AG10803 (cell line): Measurements from ENCODE around the gene ZSCAN21.

Experiments
- DNase-seq: peaks from one replicate; pipeline ENCODE4 v3.0.0; 2010; ENCODE audit warnings: low read depth
- H3K4me3 ChIP-seq: 2 replicates; pipeline ENCODE4 v1.5.1; 2011; ENCODE audit warnings: mild to moderate bottlenecking, low read length, control low read depth
- TF ChIP-seq, protein P1 (sequence below): conservative IDR thresholded peaks from 2 replicates; pipeline ENCODE4 v1.5.1; 2011; ENCODE audit warnings: mild to moderate bottlenecking, low read length, control low read depth, inconsistent platforms

The ZSCAN21 gene

DNA sequence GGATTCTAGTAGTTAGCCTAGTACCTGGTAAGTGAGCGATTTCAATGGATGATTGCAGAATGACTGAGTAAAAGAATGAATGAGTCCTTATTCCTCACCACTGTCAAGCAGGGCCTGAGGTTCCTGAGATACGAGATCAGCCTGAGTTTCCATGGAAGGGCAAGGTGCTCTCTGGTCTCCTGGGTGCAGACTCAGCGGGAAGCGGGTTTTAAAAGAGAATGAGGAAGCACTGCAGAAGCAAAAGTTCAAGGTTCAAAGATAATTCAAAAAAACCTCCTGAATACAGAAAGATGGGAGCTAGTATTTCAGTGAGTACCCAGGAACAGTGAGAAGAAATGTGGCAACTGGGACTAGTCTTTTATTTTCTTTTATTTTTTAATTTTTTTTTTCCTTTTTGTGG is 27.6 kb downstream of the ZSCAN21 start:
- TF ChIP-seq, protein P1, sequence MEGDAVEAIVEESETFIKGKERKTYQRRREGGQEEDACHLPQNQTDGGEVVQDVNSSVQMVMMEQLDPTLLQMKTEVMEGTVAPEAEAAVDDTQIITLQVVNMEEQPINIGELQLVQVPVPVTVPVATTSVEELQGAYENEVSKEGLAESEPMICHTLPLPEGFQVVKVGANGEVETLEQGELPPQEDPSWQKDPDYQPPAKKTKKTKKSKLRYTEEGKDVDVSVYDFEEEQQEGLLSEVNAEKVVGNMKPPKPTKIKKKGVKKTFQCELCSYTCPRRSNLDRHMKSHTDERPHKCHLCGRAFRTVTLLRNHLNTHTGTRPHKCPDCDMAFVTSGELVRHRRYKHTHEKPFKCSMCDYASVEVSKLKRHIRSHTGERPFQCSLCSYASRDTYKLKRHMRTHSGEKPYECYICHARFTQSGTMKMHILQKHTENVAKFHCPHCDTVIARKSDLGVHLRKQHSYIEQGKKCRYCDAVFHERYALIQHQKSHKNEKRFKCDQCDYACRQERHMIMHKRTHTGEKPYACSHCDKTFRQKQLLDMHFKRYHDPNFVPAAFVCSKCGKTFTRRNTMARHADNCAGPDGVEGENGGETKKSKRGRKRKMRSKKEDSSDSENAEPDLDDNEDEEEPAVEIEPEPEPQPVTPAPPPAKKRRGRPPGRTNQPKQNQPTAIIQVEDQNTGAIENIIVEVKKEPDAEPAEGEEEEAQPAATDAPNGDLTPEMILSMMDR, result no peak
- DNase-seq, result no peak
- no peak overlapping the region for H3K4me3 ChIP-seq

GRCh38 chr7:100079024-100079560 is 29.5 kb downstream of the ZSCAN21 start:
- no peak overlapping the region for H3K4me3 ChIP-seq
- DNase-seq, result no peak
- TF ChIP-seq, protein P1, result no peak

DNA sequence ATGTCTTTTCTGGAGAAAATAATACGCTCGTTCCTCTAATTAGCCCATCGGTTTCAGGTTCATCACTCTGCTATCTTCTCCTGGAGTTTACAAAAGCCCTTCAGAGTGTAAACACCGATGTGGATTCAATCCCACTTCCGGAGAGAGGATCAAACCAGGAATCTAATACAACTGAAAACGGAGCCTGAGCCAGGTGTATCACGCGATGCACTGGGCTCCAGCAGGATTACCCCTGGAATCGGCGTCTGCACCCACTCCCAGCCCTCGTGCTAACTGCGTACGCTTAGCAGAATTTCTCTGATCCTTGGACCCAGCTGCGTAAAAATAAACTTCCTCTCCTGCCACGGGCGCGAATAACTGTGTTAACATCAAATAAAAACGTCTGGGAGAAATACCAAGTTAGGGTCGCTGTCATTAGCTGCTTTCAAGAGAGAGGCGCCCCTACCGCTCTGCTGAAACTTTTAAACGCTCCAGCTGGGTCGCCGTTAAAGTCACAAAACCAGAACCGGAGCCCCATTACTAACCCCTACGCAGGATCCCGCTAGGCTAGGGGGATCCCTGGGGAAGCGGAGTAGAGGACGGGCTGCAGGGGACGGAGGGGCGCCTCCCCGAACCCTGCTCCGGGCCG is 31.4 kb downstream of the ZSCAN21 start:
- peak; percentile 8 for DNase-seq
- H3K4me3 ChIP-seq, result peak overlapping the region; percentile 94
- TF ChIP-seq, protein P1, result no peak

- peak; percentile 99 for DNase-seq
- TF ChIP-seq, protein P1, result peak; percentile 69
- peak within 1 kb of the TSS; percentile 94 for H3K4me3 ChIP-seq
These were observed 32.0 kb downstream of the ZSCAN21 start, which contains the start of gene ZNF3 for GRCh38 chr7:100081535-100082102. Gene ZNF3, minus strand, starts transcription at chr7:100081723. Its CDS starts 4,366 bp downstream, at chr7:100077357.

GRCh38 chr7:100082978-100083377 is 33.4 kb downstream of the ZSCAN21 start:
- no peak overlapping the region for H3K4me3 ChIP-seq
- no peak for DNase-seq
- TF ChIP-seq, protein P1, result no peak

DNA sequence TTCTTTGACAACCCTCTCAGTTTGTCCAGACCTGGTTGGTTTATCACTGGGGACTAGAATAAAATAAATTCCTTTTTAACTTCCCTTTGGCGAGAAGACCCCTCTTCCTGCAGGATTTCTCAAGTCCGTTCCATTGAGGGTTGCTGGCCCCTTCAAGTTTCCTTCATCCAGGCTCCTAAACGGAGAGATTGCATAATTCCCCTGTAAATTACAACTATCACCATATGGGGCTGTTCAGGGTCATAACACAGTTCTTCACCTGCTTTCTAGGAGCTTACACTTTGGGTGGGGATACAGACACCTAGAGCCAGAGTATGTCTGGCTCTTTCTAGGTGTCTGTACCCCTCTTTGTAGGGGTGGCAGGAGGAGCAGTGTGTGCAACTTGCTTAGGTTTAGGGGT is 35.9 kb downstream of the ZSCAN21 start:
- no peak overlapping the region for H3K4me3 ChIP-seq
- no peak for DNase-seq
- TF ChIP-seq, protein P1, result no peak
